CD4-positive, alpha-beta T cell treated with Interleukin-12 subunit alpha and Interleukin-12 subunit beta, for 1 hour (primary cell): ENCODE data around the gene ZNF181.

Source experiments
- DNase-seq: peaks from one replicate; pipeline ENCODE4 v3.0.0-alpha.2; 2020

Gene ZNF181

DNA sequence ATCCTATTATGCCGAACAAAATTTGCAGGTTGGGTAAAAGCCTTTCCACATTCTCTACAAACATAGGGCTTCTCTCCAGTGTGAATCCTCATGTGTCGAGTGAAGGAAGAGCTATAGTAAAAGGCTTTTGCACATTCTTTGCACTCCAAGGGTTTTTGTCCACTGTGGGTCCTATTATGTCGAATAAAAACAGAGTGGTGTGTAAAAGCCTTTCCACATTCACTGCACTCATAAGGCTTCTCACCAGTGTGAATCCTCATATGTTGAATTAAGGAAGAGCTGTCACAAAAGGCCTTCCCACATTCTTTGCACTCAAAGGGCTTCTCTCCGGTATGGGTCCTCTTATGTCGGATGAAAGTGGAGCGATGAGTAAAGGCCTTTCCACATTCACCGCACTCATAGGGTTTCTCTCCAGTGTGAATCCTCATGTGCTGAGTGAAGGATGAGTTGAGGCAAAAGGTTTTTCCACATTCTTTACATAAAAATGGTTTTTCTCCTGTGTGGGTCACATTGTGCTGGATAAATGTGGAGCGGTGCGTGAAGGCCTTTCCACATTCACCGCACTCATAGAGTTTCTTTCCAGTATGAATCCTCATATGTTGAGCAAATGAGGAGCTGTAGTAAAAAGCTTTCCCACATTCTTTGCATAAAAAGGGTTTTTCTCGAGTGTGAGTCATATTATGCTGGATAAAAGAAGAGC, 25.3 kb downstream of the ZNF181 start:
- no peak for DNase-seq

DNA sequence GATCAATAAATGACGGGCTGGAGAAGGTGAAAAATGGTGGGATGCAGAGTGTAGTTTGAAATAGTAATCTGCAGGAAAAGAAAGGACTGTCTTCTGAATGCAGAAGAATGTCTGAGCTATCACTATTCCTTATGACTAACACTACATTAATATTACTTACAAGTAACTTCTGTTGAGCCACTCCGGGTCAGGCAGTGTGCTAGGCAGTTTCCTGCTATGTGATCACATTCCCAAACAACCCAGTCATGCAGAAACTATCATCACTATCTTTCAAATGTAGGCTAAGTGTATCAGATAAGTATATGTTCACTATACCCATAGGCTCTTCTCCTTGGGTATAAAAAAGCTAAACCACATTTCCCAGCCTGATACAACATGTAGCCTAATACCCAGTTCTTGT, 32.3 kb downstream of the ZNF181 start:
- DNase-seq = no peak

DNA sequence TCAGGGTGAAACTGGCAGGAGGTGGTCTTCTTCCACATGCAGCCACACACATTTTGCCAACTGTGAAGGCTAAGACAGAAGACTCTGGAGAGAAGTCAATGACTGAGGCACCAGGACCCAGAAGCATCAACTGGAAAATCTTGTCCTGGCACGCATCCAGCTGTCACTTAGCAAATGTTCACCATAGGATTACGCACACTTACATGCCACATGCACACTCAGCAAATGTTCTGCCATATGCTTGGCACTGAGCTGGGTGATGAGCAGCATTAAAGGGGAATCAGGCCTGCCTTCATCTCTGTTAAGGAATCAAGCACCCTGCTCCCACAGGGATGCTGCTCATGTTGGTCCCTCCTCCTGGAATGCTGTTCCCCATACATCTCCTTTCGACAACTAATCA, 33.9 kb downstream of the ZNF181 start:
- DNase-seq = no peak

GRCh38 chr19:34772697-34773554, 38.9 kb downstream of the ZNF181 start, which contains the start of gene ZNF599:
ZNF599 (minus strand) TSS chr19:34773215; CDS start chr19:34772841, 374 bp downstream.
- DNase-seq = peak; percentile 92

GRCh38 chr19:34773555-34773864, 39.5 kb downstream of the ZNF181 start:
- no peak for DNase-seq

DNA sequence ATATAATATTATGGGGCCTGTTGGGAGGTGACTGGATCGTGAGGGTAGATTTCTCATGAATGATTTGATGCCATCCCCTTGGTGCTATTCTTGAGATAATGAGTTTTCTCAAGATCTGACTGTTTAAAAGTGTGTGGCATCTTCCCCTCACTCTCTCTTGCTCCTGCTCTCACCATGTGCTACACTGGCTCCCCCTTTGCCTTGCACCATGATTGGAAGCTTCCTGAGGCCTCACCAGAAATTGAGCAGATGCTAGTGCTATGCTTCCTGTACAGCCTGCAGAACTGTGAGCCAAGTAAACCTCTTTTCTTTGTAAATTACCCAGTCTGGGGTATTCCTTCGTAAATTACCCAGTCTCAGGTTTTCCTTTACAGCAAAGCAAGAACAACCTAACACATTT, 40.8 kb downstream of the ZNF181 start:
- no peak for DNase-seq

DNA sequence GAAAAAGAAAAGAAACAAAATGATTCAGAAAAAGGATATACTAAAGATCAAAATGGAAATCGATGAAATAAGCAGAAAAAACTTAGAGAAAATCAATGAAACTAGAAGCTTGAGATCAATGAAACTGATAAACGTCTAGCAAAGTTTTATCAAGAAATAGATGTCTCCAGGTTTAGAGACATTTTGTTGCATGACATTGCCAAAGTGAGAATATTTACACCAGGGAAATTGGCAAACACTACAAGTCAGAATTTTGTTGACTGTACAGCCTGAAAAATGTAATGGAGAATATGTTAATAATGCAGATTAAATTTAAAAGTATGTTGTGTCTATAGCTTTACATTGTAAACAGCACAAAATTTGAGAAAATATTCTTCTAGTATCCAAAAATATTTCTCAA, 44.3 kb downstream of the ZNF181 start:
- no peak for DNase-seq

GRCh38 chr19:34779652-34780051, 45.6 kb downstream of the ZNF181 start:
- DNase-seq = no peak

GRCh38 chr19:34786236-34786635, 52.2 kb downstream of the ZNF181 start:
- no peak for DNase-seq

DNA sequence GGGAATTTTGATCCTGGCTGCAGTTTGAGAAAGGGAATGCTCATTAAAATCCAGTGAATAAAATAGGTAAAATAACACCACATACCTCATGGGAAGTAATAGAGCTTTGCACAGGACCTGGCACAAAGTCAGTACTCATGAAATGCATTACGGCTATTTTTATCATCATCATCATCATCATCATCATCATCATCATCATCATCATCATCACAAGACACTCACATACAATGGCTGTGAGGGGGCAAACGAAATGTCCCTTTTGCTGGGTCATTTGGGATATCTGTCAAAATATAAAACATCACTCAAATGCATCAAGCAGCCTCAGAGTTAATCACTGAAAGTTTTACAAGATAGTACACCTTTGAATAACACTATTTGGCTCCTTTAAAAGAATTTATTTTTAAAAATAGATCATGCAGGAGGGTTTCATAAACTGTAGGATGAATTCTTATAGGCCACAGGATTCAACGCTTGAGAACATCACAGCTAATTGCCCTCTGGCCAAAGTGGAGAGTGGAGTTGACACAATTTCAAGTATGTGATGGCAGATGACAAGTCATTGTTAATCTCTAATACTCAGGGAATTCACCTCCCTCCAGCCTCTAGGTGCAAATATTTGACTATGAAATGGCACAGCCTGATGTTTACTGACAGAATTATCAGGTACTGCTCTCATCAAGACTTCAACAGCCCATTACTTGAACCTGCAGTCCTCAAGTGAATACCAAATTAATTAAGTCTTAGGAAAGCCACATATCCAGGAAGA, 53.2 kb downstream of the ZNF181 start:
- no peak for DNase-seq

DNA sequence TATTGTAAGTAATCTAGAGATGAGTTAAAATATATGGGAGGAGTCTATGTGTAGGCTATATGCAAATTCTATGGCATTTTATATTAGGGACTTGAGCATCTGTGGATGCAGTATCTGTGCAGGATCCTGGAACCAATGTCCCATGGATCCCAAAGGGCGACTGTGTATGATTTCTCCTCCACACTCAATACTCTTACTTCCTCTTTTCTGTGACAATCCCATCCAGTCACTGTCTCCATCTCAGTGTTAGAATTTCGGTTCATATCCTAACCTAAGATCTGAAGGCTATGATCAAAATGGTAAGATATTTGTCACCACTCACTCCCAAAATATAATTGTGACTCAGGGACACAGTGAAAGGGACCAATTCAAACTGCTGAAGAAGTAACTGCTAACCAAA, 54.0 kb downstream of the ZNF181 start:
- no peak for DNase-seq

GRCh38 chr19:34793565-34793964, 59.5 kb downstream of the ZNF181 start:
- DNase-seq = no peak

DNA sequence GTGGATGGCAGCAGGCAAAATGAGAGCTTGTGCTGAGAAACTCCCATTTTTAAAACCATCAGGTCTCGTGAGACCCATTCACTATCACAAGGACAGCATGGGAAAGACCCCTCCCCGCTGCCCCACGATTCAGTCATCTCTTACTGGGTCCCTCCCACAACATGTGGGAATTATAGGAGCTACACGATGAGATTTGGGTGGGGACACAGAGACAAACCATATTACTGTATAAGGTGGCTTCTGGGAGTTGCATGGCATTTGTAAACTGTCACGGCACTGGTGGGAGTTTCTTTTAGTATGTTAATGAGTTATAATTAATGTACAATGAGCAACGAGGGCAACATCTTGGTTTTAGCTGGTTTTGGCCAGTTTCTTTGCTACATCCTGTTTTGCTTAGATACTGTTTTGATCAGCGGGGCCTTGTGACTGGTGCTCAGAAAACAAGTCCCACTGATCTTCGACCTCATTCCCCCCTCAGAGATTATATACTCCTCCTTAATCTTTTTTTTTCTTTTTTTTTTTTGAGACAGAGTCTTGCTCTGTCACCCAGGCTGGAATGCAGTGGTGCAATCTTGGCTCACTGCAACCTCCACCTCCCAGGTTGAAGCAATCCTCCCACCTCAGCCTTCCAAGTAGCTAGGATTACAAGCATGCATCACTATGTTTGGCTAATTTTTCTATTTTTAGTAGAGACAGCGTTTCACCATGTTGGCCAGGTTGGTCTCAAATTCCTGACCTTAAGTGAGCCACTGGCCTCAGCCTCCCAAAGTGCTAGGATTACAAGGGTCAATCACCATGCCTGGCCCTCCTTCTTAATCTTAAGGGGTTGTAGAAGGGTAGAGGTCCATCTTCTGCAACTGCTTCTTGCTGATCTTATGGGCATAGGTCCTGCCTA, 60.3 kb downstream of the ZNF181 start:
- no peak for DNase-seq
